GM23248 (cell line): ENCODE measurements around the gene MASP1. TPM values are rescaled to one million over a fixed set of nuclear protein-coding genes. Genes with fewer than 3 reads are reported as not detected.

Source experiments
- DNase-seq: peaks from one replicate; pipeline ENCODE4 v3.0.0-alpha.2; 2015
- H2AFZ ChIP-seq: fragments of 200-600 bp; sonication (generic); 2 replicates; pipeline ENCODE4 v1.6.1; 2016; ENCODE audit warnings: antibody characterized with exemption
- H3F3A ChIP-seq: fragments of 200-600 bp; sonication (generic); 2 replicates; pipeline ENCODE4 v1.6.1; 2016; ENCODE audit warnings: mild to moderate bottlenecking, antibody characterized with exemption, mixed run types; ENCODE audit not compliant: insufficient read depth
- H3K27ac ChIP-seq: fragments of 200-600 bp; sonication (generic); 2 replicates; pipeline ENCODE4 v1.5.1; 2016; ENCODE audit warnings: mild to moderate bottlenecking
- H3K27me3 ChIP-seq: fragments of 200-600 bp; sonication (generic); replicated peaks from 2 replicates; pipeline ENCODE4 v1.6.1; 2016; ENCODE audit warnings: mild to moderate bottlenecking; ENCODE audit not compliant: insufficient read depth
- H3K36me3 ChIP-seq: fragments of 200-600 bp; sonication (generic); 2 replicates; pipeline ENCODE4 v1.6.1; 2016; ENCODE audit warnings: low read depth, mild to moderate bottlenecking
- H3K4me1 ChIP-seq: fragments of 200-600 bp; sonication (generic); 2 replicates; pipeline ENCODE4 v1.6.1; 2016; ENCODE audit warnings: mild to moderate bottlenecking; ENCODE audit not compliant: insufficient read depth
- H3K4me2 ChIP-seq: fragments of 200-600 bp; sonication (generic); one replicate; pipeline ENCODE4 v1.6.1; 2016; ENCODE audit warnings: mild to moderate bottlenecking; ENCODE audit not compliant: unreplicated experiment
- H3K4me3 ChIP-seq: fragments of 200-600 bp; sonication (generic); 2 replicates; pipeline ENCODE4 v1.5.1; 2016; ENCODE audit warnings: mild to moderate bottlenecking
- H3K79me2 ChIP-seq: fragments of 200-600 bp; sonication (generic); 2 replicates; pipeline ENCODE4 v1.6.1; 2016; ENCODE audit warnings: mild to moderate bottlenecking; ENCODE audit not compliant: insufficient read depth
- H3K9ac ChIP-seq: fragments of 200-600 bp; sonication (generic); 2 replicates; pipeline ENCODE4 v1.6.1; 2016; ENCODE audit warnings: mild to moderate bottlenecking
- H3K9me2 ChIP-seq: fragments of 200-600 bp; sonication (generic); 2 replicates; pipeline ENCODE4 v1.6.1; 2016; ENCODE audit warnings: mixed run types, mild to moderate bottlenecking, moderate library complexity; ENCODE audit not compliant: insufficient read depth
- H3K9me3 ChIP-seq: fragments of 200-600 bp; sonication (generic); one replicate; pipeline ENCODE4 v1.6.1; 2017; ENCODE audit warnings: low read depth
- H4K20me1 ChIP-seq: fragments of 200-600 bp; sonication (generic); 2 replicates; pipeline ENCODE4 v1.6.0; 2016; ENCODE audit not compliant: insufficient read depth
- EZH2 ChIP-seq: fragments of 200-600 bp; sonication (generic); IDR thresholded peaks from 2 replicates; pipeline ENCODE4 v1.6.1; 2018; ENCODE audit warnings: antibody characterized with exemption, mild to moderate bottlenecking; ENCODE audit not compliant: insufficient read depth, poor library complexity, severe bottlenecking
- EZH2phosphoT487 ChIP-seq: fragments of 200-600 bp; sonication (generic); IDR thresholded peaks from 2 replicates; pipeline ENCODE4 v1.6.1; 2018; ENCODE audit warnings: antibody characterized with exemption, moderate library complexity, mild to moderate bottlenecking, low read depth; ENCODE audit not compliant: insufficient read depth
- WGBS, 2 experiments: methylation state at CpG; one replicate each; pipeline ENCODE4 v1.1.6; 2015 to 2017; ENCODE audit warnings: low lambda C conversion rate in 2 of 2, low coverage in 1 of 2; ENCODE audit errors: missing lambda C conversion rate in 2 of 2; 5-methylcytosine and 5-hydroxymethylcytosine counted together
- in situ Hi-C: fragments of 300-500 bp; cut with MboI; formaldehyde crosslinking; loops from 2 replicates; pipeline ENCODE4 v1.15.0; 2020
- polyA plus RNA-seq: library from polyadenylated mRNA; unstranded; fragments of >200 nt; fragmentation: Nextera tagmentation; extraction: Ambion mirVana; gene quantifications from 2 replicates; pipeline ENCODE4 v1.2.1, GENCODE V29; 2016
- total RNA-seq: library from RNA; depleted of rRNA; stranded (reverse); fragments of >200 nt; shearing (Covaris generic); gene quantifications from 2 replicates; pipeline ENCODE4 v1.2.3, GENCODE V29; 2014

Gene MASP1
- total and polyA plus RNA-seq, 2 experiments from 2014 or later, result 32.8 to 52.3 TPM

GRCh38 chr3:187287256-187287655, 4.3 kb downstream of the MASP1 start:
- Histone ChIP-seq H3K4me3 (no peak overlapping the region), H3K4me2 (peak overlapping the region; percentile 5), H3K9ac (peak overlapping the region; percentile 3; the same call in 1 of the 2 replicates), H3K9me2 (no peaks in the 10 kb centered on the region; the same call in 1 of the 2 replicates), H3F3A (peaks cover 20% of the 10 kb centered on the region), H3K4me1 (peaks cover 58% of the 10 kb centered on the region), H2AFZ (0 out of 2 replicates have a peak overlapping the region, but pooled peaks have one; percentile 22), H3K9me3 (no peaks in the 10 kb centered on the region), H4K20me1 (no peaks in the 10 kb centered on the region), H3K36me3 (no peaks in the 10 kb centered on the region), H3K27ac (peak overlapping the region; percentile 57), H3K79me2 (peaks cover 26% of the 10 kb centered on the region), H3K27me3 (no peaks in the 10 kb centered on the region)
- DNase-seq, result peak; percentile 5
- in situ Hi-C loops, result no loop called here
- 15 to 22% methylated on average over 1 of the region's 1 CpG for WGBS, 2 experiments
- TF ChIP-seq EZH2, result no peak
- no peak for TF ChIP-seq EZH2phosphoT487

GRCh38 chr3:187286467-187287059, 5.0 kb downstream of the MASP1 start:
- in situ Hi-C loops, result no loop called here
- Histone ChIP-seq H3K27me3 (no peaks in the 10 kb centered on the region), H3K9me2 (no peaks in the 10 kb centered on the region; the same call in 1 of the 2 replicates), H3K9ac (peak overlapping the region; percentile 3), H3F3A (peaks cover 22% of the 10 kb centered on the region), H2AFZ (peak overlapping the region; percentile 22), H3K4me2 (peak overlapping the region; percentile 58), H3K27ac (peak overlapping the region; percentile 57), H3K9me3 (no peaks in the 10 kb centered on the region), H3K79me2 (peaks cover 26% of the 10 kb centered on the region), H3K36me3 (no peaks in the 10 kb centered on the region), H3K4me3 (peak overlapping the region; percentile 9; the same call in 1 of the 2 replicates), H3K4me1 (peaks cover 58% of the 10 kb centered on the region), H4K20me1 (no peaks in the 10 kb centered on the region)
- peak; percentile 92 for DNase-seq
- no peak for TF ChIP-seq EZH2phosphoT487
- no peak for TF ChIP-seq EZH2
- 25% methylated on average over 5 of the region's 5 CpGs for WGBS, 2 experiments

- peak; percentile 91 for DNase-seq
- Histone ChIP-seq H3K27me3 (no peaks in the 10 kb centered on the region), H3K4me3 (no peak overlapping the region), H3K79me2 (no peaks in the 10 kb centered on the region), H3F3A (peaks cover 24% of the 10 kb centered on the region), H3K4me2 (peak overlapping the region; percentile 15), H3K9me2 (no peaks in the 10 kb centered on the region; the same call in 1 of the 2 replicates), H3K27ac (peak overlapping the region; percentile 61), H3K9ac (peak overlapping the region; percentile 23; the same call in 1 of the 2 replicates), H3K9me3 (no peaks in the 10 kb centered on the region), H2AFZ (no peak overlapping the region), H3K4me1 (peaks cover 24% of the 10 kb centered on the region), H3K36me3 (no peaks in the 10 kb centered on the region), H4K20me1 (no peaks in the 10 kb centered on the region)
- 14 to 28% methylated on average over 4 of the region's 4 CpGs for WGBS, 2 experiments
- TF ChIP-seq EZH2 (no peak), EZH2phosphoT487 (no peak)
- in situ Hi-C loops, result no loop called here
These were observed 10.3 kb downstream of the MASP1 start for GRCh38 chr3:187281191-187281714.

GRCh38 chr3:187280644-187281043, 10.9 kb downstream of the MASP1 start:
- Histone ChIP-seq H3K4me1 (peaks cover 18% of the 10 kb centered on the region), H3K9ac (no peak overlapping the region)

More at GRCh38 chr3:187280644-187281043, 10.9 kb downstream of the MASP1 start:
- Histone ChIP-seq H3K36me3 (no peaks in the 10 kb centered on the region), H3K9me3 (no peaks in the 10 kb centered on the region), H3K27me3 (no peaks in the 10 kb centered on the region), H3K79me2 (no peaks in the 10 kb centered on the region), H3F3A (peaks cover 24% of the 10 kb centered on the region), H3K27ac (peak overlapping the region; percentile 61), H2AFZ (no peak overlapping the region), H3K4me3 (no peak overlapping the region), H4K20me1 (no peaks in the 10 kb centered on the region), H3K4me2 (no peak overlapping the region), H3K9me2 (no peaks in the 10 kb centered on the region; the same call in 1 of the 2 replicates)
- TF ChIP-seq EZH2, result no peak
- TF ChIP-seq EZH2phosphoT487, result no peak
- in situ Hi-C loops, result no loop called here
- no peak for DNase-seq
- WGBS, 2 experiments, result 44 to 47% methylated on average over 1 of the region's 1 CpG
